ENCODE data around the gene SLC6A3. TPM values are rescaled to one million over a fixed set of nuclear protein-coding genes. Genes with fewer than 3 reads are reported as not detected.

SLC6A3 gene
- total RNA-seq, 1 experiment from 2014 or later = 0.74 TPM

- no peak for DNase-seq (ENCODE audit: low spot score)
- ChIA-PET CTCF (no interaction called here), POLR2A (no interaction called here)
- ATAC-seq = no peak
- Mint-ChIP-seq H3K4me3 (no peak overlapping the region), H3K4me1 (peaks cover 10% of the 10 kb centered on the region), H3K27me3 (ENCODE audit: low read depth) (no peaks in the 10 kb centered on the region), H3K9me3 (no peaks in the 10 kb centered on the region), H3K27ac (no peak overlapping the region), H3K36me3 (no peaks in the 10 kb centered on the region)
- TF ChIP-seq ZNF416 (CRISPR knock-in tag; IDR thresholded peaks at IDR 0.05) = no peak
- TF ChIP-seq E2F5 (CRISPR knock-in tag; IDR thresholded peaks at IDR 0.05) = no peak
- TF ChIP-seq FOXP1 (CRISPR knock-in tag; IDR thresholded peaks at IDR 0.05; ENCODE audit: borderline replicate concordance) = no peak
- TF ChIP-seq MAX (CRISPR knock-in tag; IDR thresholded peaks at IDR 0.05) = no peak
- no peak for TF ChIP-seq ZNF512 (CRISPR knock-in tag; IDR thresholded peaks at IDR 0.05; ENCODE audit: borderline replicate concordance)
- TF ChIP-seq SP1 (CRISPR knock-in tag; conservative IDR thresholded peaks at IDR 0.05) = no peak
- TF ChIP-seq SMAD4 (CRISPR knock-in tag; IDR thresholded peaks at IDR 0.05) = no peak
- no peak for TF ChIP-seq ATF6 (CRISPR knock-in tag; IDR thresholded peaks at IDR 0.05)
- no peak for TF ChIP-seq AR (CRISPR knock-in tag; IDR thresholded peaks at IDR 0.05)
- no peak for TF ChIP-seq KAT7 (CRISPR knock-in tag; IDR thresholded peaks at IDR 0.05; ENCODE audit: borderline replicate concordance)
- no peak for TF ChIP-seq PREB (CRISPR knock-in tag; IDR thresholded peaks at IDR 0.05; ENCODE audit: borderline replicate concordance)
Observed at GRCh38 chr5:1411099-1411498, 34.1 kb downstream of the SLC6A3 start.

GRCh38 chr5:1410156-1411014, 34.9 kb downstream of the SLC6A3 start:
- Mint-ChIP-seq H3K4me1 (peaks cover 10% of the 10 kb centered on the region), H3K36me3 (no peaks in the 10 kb centered on the region), H3K4me3 (no peak overlapping the region), H3K27ac (no peak overlapping the region; the same call in 1 of the 2 replicates), H3K9me3 (no peaks in the 10 kb centered on the region), H3K27me3 (ENCODE audit: low read depth) (no peaks in the 10 kb centered on the region)
- ChIA-PET POLR2A (no interaction called here), CTCF (interaction anchor here (0.9 to 3.5 kb wide), 3 partner anchors 25 to 58 kb away, joined by 3 to 27 read pairs (median 12); no protein-coding TSS in a partner anchor)
- ATAC-seq = no peak
- peak; percentile 1 for DNase-seq (ENCODE audit: low spot score)
- TF ChIP-seq NFYB (CRISPR knock-in tag; conservative IDR thresholded peaks at IDR 0.05; ENCODE audit: low read depth) (no peak), USF1 (CRISPR knock-in tag; IDR thresholded peaks at IDR 0.05) (no peak), IRF2 (CRISPR knock-in tag; IDR thresholded peaks at IDR 0.05; ENCODE audit: borderline replicate concordance, low read depth) (no peak), ZNF219 (CRISPR knock-in tag; IDR thresholded peaks at IDR 0.05; ENCODE audit: borderline replicate concordance) (no peak), ERG (CRISPR knock-in tag; IDR thresholded peaks at IDR 0.05) (no peak), MYBL2 (CRISPR knock-in tag; IDR thresholded peaks at IDR 0.05) (no peak), FOXP1 (CRISPR knock-in tag; IDR thresholded peaks at IDR 0.05; ENCODE audit: borderline replicate concordance) (no peak), ZNF138 (CRISPR knock-in tag; conservative IDR thresholded peaks at IDR 0.05) (no peak), NR2C2 (CRISPR knock-in tag; IDR thresholded peaks at IDR 0.05) (no peak), AR (CRISPR knock-in tag; IDR thresholded peaks at IDR 0.05) (no peak)
